GM12878 (cell line): ENCODE measurements around the gene TAOK2. TPM values are rescaled to one million over a fixed set of nuclear protein-coding genes. Genes with fewer than 3 reads are reported as not detected.

Experiments
- ATAC-seq: fragments of 200-7000 bp; cut with Tn5 transposase; 3 replicates; pipeline ENCODE4 v1.9.1; 2020; ENCODE audit warnings: mild to moderate bottlenecking, moderate library complexity
- BruUV-seq: library from RNA; stranded (reverse); fragments of 400-500 nt; replicated peaks from 2 replicates; lab custom pipeline; 2021; lab: Mats Ljungman, UMichigan
- CTCF ChIA-PET: fragments of 300-600 bp; sonication (Branson Sonifier 250); formaldehyde crosslinking; extraction: SDS; loops from one replicate; lab custom pipeline; 2021; ENCODE audit warnings: inconsistent platforms; lab: Yijun Ruan, JAX
- POLR2A ChIA-PET: fragments of 350-600 bp; formaldehyde crosslinking; extraction: SDS; loops from one replicate; lab custom pipeline; 2021; ENCODE audit warnings: inconsistent platforms; lab: Charles Lee
- RAD21 ChIA-PET: fragments of 300-600 bp; sonication (Branson Sonifier 250); formaldehyde crosslinking; loops from one replicate; lab custom pipeline; 2023; ENCODE audit warnings: antibody characterized with exemption; ENCODE audit not compliant: unreplicated experiment; lab: Charles Lee
- SMC1A ChIA-PET: fragments of 300-600 bp; sonication (Branson Sonifier 250); formaldehyde crosslinking; loops from one replicate; lab custom pipeline; 2023; ENCODE audit not compliant: unreplicated experiment, uncharacterized antibody; lab: Charles Lee
- DNase-seq: peaks from one replicate; pipeline ENCODE4 v3.0.0-alpha.2; 2011; ENCODE audit warnings: low read depth, low spot score
- FAIRE-seq: peaks from 3 replicates; lab custom pipeline; 2011; peaks lifted over from hg19 to GRCh38; lab: Jason Lieb, UNC
- H2AFZ ChIP-seq: 2 replicates; pipeline ENCODE4 v1.6.0; 2011; ENCODE audit warnings: low read depth, low read length, control low read depth; ENCODE audit not compliant: control insufficient read depth
- H3K27ac ChIP-seq: 2 replicates; pipeline ENCODE4 v1.5.1; 2011; ENCODE audit warnings: control low read depth; ENCODE audit not compliant: control insufficient read depth, insufficient read depth
- H3K27me3 ChIP-seq, 2 experiments: replicated peaks in 1 of 2; 2 replicates each; pipeline versions ENCODE4 v1.6.0 to v1.6.1; 2011; ENCODE audit warnings: low read length in 1 of 2; ENCODE audit not compliant: control insufficient read depth in 2 of 2, insufficient read depth in 2 of 2
- H3K36me3 ChIP-seq, 2 experiments: 2 replicates each; pipeline ENCODE4 v1.5.1; 2011; ENCODE audit warnings: low read length in 1 of 2; ENCODE audit not compliant: control insufficient read depth in 2 of 2, insufficient read depth in 2 of 2
- H3K4me1 ChIP-seq: 2 replicates; pipeline ENCODE4 v1.6.1; 2011; ENCODE audit warnings: mild to moderate bottlenecking, low read length, moderate library complexity, mixed read lengths; ENCODE audit not compliant: control insufficient read depth, insufficient read depth
- H3K4me2 ChIP-seq: 2 replicates; pipeline ENCODE4 v1.6.0; 2011; ENCODE audit warnings: control low read depth; ENCODE audit not compliant: control insufficient read depth, insufficient read depth
- H3K4me3 ChIP-seq: fragments of 200-600 bp; sonication (generic); 2 replicates; pipeline ENCODE4 v1.5.1; 2016
- H3K79me2 ChIP-seq: 2 replicates; pipeline ENCODE4 v1.6.0; 2011; ENCODE audit warnings: low read length; ENCODE audit not compliant: control insufficient read depth, insufficient read depth
- H3K9ac ChIP-seq: 2 replicates; pipeline ENCODE4 v1.8.0; 2011; ENCODE audit warnings: low read length, control low read depth, mixed read lengths; ENCODE audit not compliant: control insufficient read depth, insufficient read depth
- H3K9me3 ChIP-seq: replicated peaks from 3 replicates; pipeline ENCODE4 v1.5.1; 2011; ENCODE audit warnings: mild to moderate bottlenecking, low read length; ENCODE audit not compliant: control insufficient read depth, insufficient read depth
- H4K20me1 ChIP-seq: 2 replicates; pipeline ENCODE4 v1.6.0; 2011; ENCODE audit not compliant: control insufficient read depth, insufficient read depth
- BCL11A ChIP-seq: IDR thresholded peaks from 2 replicates; pipeline ENCODE4 v1.6.1; 2011; ENCODE audit warnings: low read depth, low read length
- EP300 ChIP-seq, 2 experiments: fragments of 150-350 bp in 1 of 2; IDR thresholded peaks; 2 replicates each; pipeline ENCODE4 v1.6.1; 2011 to 2012; ENCODE audit warnings: low read depth in 2 of 2, low read length in 2 of 2, borderline replicate concordance in 1 of 2, improper control_type of control experiment in 1 of 2, inconsistent platforms in 1 of 2; ENCODE audit not compliant: control insufficient read depth in 1 of 2
- FOS ChIP-seq: IDR thresholded peaks from 3 replicates; pipeline ENCODE4 v1.6.1; 2011; ENCODE audit warnings: borderline replicate concordance; ENCODE audit not compliant: insufficient read length; ENCODE audit errors: extremely low read depth
- MEF2A ChIP-seq: IDR thresholded peaks from 2 replicates; pipeline ENCODE4 v1.6.1; 2011; ENCODE audit warnings: low read depth, mild to moderate bottlenecking, low read length, moderate library complexity; ENCODE audit not compliant: insufficient read depth
- RB1 ChIP-seq: fragments of 450-650 bp; formaldehyde crosslinking; IDR thresholded peaks from 2 replicates; pipeline ENCODE4 v1.6.1; 2017; ENCODE audit warnings: mild to moderate bottlenecking, borderline replicate concordance
- SIN3A ChIP-seq: IDR thresholded peaks from 2 replicates; pipeline ENCODE4 v1.6.1; 2012; ENCODE audit warnings: low read depth, low read length, improper control_type of control experiment
- SIX5 ChIP-seq: IDR thresholded peaks from 2 replicates; pipeline ENCODE4 v1.6.1; 2011; ENCODE audit warnings: mild to moderate bottlenecking, low read depth, low read length, moderate library complexity; ENCODE audit not compliant: severe bottlenecking
- SUZ12 ChIP-seq: fragments of 200-600 bp; sonication (generic); IDR thresholded peaks from one replicate; pipeline ENCODE4 v1.6.1; 2018; ENCODE audit warnings: antibody characterized with exemption, mild to moderate bottlenecking; ENCODE audit not compliant: unreplicated experiment
- WGBS: methylation state at CpG from one replicate; pipeline ENCODE4 v1.1.6; 2016; ENCODE audit warnings: low lambda C conversion rate; ENCODE audit not compliant: insufficient replicate concordance, insufficient coverage; ENCODE audit errors: missing lambda C conversion rate; 5-methylcytosine and 5-hydroxymethylcytosine counted together
- in situ Hi-C: fragments of 300-500 bp; cut with MboI; formaldehyde crosslinking; loops from 9 replicates; pipeline ENCODE4 v1.14.3; 2018; ENCODE audit warnings: mixed read lengths
- intact Hi-C: fragments of 100-400 bp; cut with micrococcal nuclease; formaldehyde crosslinking; loops from one replicate; pipeline ENCODE4 v1.14.2; 2022; ENCODE audit not compliant: unreplicated experiment
- polyA plus RNA-seq, 11 experiments: library from polyadenylated mRNA; depleted of rRNA in 4 of 11; unstranded in 6 of 11; stranded (reverse) in 5 of 11; fragments of >200 nt; fragmentation: Nextera tagmentation in 4 of 11; fragmentation: Illumina TruSeq in 1 of 11; extraction: Ambion mirVana in 4 of 11; extraction: Trizol in 1 of 11; gene quantifications; 1 replicate in 1 of 11; 2 replicates in 10 of 11; pipeline versions ENCODE4 v1.2.1 to v1.2.3, GENCODE V29; 2011 to 2016; ENCODE audit warnings: inconsistent platforms in 2 of 11, missing spikeins in 2 of 11, low read depth in 1 of 11
- total RNA-seq, 4 experiments: library from RNA; depleted of rRNA in 3 of 4; stranded (reverse); fragments of >200 nt in 3 of 4; fragmentation: Illumina TruSeq in 1 of 4; extraction: Trizol in 1 of 4; gene quantifications; 2 replicates each; pipeline versions ENCODE4 v1.2.1 to v1.2.3, GENCODE V29; 2013 to 2021
- TF ChIP-seq, protein P1 (sequence below): IDR thresholded peaks from 2 replicates; pipeline ENCODE4 v1.6.1; 2011; ENCODE audit warnings: low read depth, low read length, improper control_type of control experiment, borderline replicate concordance
- TF ChIP-seq, protein P2 (sequence below): fragments of 450-650 bp; formaldehyde crosslinking; IDR thresholded peaks from 2 replicates; pipeline ENCODE4 v1.4.0; 2020; ENCODE audit warnings: mild to moderate bottlenecking, moderate library complexity
- TF ChIP-seq, protein P3 (sequence below): IDR thresholded peaks from 2 replicates; pipeline ENCODE4 v1.6.1; 2011; ENCODE audit warnings: borderline replicate concordance, low read depth, mild to moderate bottlenecking, moderate library complexity, low read length; ENCODE audit not compliant: insufficient read depth, poor library complexity, severe bottlenecking

Gene TAOK2
- total and polyA plus RNA-seq, 10 of the 15 experiments (the other 5 are each of a cell fraction or from before 2014, with no cell fraction given): 0.14 to 40.2 (median 11.6) TPM

DNA sequence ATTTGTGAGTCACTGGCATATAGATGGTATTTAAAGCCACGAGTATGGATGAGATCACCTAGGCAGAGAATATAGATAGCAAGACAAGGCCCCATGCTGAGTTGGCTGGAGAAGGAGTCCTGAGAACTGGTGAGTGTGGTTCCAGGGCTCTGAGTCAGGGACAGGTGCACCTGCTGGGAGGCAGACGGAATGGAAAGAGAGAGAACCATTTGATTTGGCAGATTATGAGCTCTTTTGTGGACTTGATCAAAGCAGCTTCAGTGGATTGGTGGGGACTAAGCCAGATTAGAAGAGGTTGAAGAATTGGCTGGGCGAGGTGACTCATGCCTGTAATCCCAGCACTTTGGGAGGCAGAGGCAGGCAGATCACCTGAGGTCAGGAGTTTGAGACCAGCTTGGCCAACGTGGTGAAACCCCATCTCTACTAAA, 45.1 kb downstream of the TAOK2 start (continued):
- TF ChIP-seq RB1: no peak

DNA sequence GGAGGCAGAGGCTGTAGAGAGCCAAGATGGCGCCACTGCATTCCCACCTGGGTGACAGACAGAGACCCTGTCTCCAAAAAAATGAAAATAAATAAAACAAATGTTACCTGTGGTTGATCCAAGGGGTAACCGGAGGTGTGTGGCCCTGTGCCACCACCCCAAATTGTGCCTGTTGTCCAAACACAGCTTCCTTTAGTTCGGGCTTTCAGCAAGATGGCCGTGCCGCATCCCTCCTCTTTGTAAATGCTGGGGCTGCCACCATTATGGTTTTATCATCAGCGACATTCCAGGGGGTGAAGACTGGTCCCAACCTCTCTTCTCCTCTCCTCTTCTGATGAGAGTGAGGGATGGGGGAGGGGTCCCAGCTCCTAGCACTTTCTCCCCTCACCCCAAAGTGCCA, 49.2 kb downstream of the TAOK2 start, which contains the start of gene C16orf92:
TSS of gene C16orf92 (plus strand) at position 312 of the 400 bp plus-strand sequence. CDS start 143 bp downstream, outside the sequence.
- in situ Hi-C loops (loop anchor here (25.0 kb wide), 1 partner anchor 911 kb away; no protein-coding TSS in a partner anchor), intact Hi-C loops (loop anchor here (5.0 to 10.0 kb wide), 3 partner anchors 118 to 321 kb away; partner anchors contain the start of genes ASPHD1 and PAGR1)
- SMC1A ChIA-PET: interaction anchor here (1.2 kb wide), 1 partner anchor 10 kb away, joined by 3 read pairs; no protein-coding TSS in a partner anchor
- H3K27me3 ChIP-seq: peaks cover 0 to 4% of the 10 kb centered on the region in 2 experiments; a peak in 1 of 4 replicates
- TF ChIP-seq MEF2A (no peak), FOS (no peak), SUZ12 (no peak), EP300 (IDR thresholded peaks at IDR 0.05; ENCODE audit: borderline replicate concordance in 1 of 2, control insufficient read depth in 1 of 2, low read depth in 2 of 2, low read length in 2 of 2) (no peak), SIN3A (no peak), BCL11A (no peak), SIX5 (no peak)
- TF ChIP-seq, protein P1, sequence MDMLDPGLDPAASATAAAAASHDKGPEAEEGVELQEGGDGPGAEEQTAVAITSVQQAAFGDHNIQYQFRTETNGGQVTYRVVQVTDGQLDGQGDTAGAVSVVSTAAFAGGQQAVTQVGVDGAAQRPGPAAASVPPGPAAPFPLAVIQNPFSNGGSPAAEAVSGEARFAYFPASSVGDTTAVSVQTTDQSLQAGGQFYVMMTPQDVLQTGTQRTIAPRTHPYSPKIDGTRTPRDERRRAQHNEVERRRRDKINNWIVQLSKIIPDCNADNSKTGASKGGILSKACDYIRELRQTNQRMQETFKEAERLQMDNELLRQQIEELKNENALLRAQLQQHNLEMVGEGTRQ: no peak
- TF ChIP-seq, protein P2, sequence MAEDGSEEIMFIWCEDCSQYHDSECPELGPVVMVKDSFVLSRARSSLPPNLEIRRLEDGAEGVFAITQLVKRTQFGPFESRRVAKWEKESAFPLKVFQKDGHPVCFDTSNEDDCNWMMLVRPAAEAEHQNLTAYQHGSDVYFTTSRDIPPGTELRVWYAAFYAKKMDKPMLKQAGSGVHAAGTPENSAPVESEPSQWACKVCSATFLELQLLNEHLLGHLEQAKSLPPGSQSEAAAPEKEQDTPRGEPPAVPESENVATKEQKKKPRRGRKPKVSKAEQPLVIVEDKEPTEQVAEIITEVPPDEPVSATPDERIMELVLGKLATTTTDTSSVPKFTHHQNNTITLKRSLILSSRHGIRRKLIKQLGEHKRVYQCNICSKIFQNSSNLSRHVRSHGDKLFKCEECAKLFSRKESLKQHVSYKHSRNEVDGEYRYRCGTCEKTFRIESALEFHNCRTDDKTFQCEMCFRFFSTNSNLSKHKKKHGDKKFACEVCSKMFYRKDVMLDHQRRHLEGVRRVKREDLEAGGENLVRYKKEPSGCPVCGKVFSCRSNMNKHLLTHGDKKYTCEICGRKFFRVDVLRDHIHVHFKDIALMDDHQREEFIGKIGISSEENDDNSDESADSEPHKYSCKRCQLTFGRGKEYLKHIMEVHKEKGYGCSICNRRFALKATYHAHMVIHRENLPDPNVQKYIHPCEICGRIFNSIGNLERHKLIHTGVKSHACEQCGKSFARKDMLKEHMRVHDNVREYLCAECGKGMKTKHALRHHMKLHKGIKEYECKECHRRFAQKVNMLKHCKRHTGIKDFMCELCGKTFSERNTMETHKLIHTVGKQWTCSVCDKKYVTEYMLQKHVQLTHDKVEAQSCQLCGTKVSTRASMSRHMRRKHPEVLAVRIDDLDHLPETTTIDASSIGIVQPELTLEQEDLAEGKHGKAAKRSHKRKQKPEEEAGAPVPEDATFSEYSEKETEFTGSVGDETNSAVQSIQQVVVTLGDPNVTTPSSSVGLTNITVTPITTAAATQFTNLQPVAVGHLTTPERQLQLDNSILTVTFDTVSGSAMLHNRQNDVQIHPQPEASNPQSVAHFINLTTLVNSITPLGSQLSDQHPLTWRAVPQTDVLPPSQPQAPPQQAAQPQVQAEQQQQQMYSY (CRISPR knock-in tag): no peak
- TF ChIP-seq, protein P3, sequence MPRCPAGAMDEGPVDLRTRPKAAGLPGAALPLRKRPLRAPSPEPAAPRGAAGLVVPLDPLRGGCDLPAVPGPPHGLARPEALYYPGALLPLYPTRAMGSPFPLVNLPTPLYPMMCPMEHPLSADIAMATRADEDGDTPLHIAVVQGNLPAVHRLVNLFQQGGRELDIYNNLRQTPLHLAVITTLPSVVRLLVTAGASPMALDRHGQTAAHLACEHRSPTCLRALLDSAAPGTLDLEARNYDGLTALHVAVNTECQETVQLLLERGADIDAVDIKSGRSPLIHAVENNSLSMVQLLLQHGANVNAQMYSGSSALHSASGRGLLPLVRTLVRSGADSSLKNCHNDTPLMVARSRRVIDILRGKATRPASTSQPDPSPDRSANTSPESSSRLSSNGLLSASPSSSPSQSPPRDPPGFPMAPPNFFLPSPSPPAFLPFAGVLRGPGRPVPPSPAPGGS: no peak
- TF ChIP-seq, all 136 proteins: peak for 0
- no peak within 1 kb of the TSS for H3K9ac ChIP-seq
- no peaks in the 10 kb centered on the region for H3K36me3 ChIP-seq
- H3K4me2 ChIP-seq: no peak within 1 kb of the TSS
- CTCF ChIA-PET: interaction anchor here (0.7 to 1.4 kb wide), 7 partner anchors 9 to 174 kb away, joined by 3 to 6 read pairs (median 3); no protein-coding TSS in a partner anchor
- ATAC-seq (no peak), DNase-seq (no peak), FAIRE-seq (no peak)
- H3K9me3 ChIP-seq: no peaks in the 10 kb centered on the region
- H3K27ac ChIP-seq: no peak within 1 kb of the TSS
- no peak within 1 kb of the TSS for H3K4me3 ChIP-seq
- H3K4me1 ChIP-seq: 0 out of 2 replicates have a peak, but pooled peaks cover 2% of the 10 kb centered on the region
- WGBS: 41% methylated on average over 6 of the region's 6 CpGs
- RAD21 ChIA-PET: no interaction called here
- H2AFZ ChIP-seq: no peak within 1 kb of the TSS
- BruUV-seq: no TSS peak
- H4K20me1 ChIP-seq: no peaks in the 10 kb centered on the region; the same call in 1 of the 2 replicates
- H3K79me2 ChIP-seq: no peaks in the 10 kb centered on the region
- POLR2A ChIA-PET: no interaction called here
